GM10847 (cell line): ENCODE measurements around the gene TRIM44.

ENCODE experiments used
- POLR2A ChIP-seq: IDR thresholded peaks from 2 replicates; pipeline ENCODE4 v1.6.1; 2011; ENCODE audit not compliant: insufficient read length; ENCODE audit errors: extremely low read depth

The TRIM44 gene

DNA sequence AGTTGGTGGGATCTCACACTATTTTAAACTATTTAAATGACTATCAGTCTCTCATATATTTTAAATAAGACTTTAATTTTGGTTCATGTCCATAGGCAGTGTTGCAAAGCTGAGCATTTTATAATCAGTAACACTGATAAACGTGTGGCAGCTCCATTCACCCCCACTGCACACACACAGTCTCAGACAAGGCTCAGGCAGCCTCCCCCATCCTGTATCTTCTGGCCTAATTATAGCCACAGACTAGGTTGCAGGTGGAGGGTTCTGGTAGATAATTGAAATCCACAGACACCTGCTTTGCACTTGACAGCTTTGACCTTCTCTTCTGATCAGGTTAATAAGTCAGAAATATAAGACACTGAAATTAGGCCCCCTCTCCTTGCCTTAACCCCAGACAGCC lies 162.8 kb downstream of the TRIM44 start:
- TF ChIP-seq POLR2A = no peak

DNA sequence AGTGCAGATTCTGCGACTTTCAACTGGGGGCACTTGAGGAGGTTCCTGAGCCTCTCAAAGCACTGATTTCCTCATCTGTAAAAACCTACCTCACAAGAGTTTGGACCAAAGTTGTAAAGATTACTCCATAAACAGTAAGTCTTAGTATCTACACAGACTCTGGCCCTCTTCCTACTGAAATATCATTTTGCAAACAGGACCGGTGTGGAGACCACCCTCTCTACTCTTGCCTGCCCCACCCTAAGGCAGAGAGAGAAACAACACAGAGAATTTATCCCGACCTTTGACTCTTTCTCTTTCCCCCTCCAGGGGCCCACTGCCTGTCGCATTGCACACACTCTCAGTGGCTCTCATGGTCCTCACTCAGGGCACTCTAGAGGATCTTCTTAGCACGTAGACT lies 163.4 kb downstream of the TRIM44 start:
- TF ChIP-seq POLR2A = no peak

DNA sequence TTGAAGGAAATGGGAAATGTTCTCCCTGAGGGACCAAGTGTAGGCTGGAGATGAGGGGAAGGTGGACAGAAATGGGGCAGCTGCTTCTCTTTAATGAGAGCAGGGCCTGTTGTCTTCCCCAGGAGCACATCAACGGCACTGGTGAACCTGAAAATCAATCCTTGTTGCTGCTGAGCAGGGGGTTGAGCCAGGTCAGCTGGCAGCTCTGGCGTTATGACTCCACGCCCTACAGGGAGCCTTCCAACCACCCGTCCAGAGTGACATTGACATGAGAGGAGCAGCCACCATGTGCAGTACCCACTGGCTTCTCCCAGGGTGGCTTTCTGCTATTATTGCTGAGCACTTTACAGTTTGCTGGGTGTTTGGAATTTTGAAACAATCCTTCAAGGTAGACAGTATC lies 164.4 kb downstream of the TRIM44 start:
- no peak for TF ChIP-seq POLR2A

DNA sequence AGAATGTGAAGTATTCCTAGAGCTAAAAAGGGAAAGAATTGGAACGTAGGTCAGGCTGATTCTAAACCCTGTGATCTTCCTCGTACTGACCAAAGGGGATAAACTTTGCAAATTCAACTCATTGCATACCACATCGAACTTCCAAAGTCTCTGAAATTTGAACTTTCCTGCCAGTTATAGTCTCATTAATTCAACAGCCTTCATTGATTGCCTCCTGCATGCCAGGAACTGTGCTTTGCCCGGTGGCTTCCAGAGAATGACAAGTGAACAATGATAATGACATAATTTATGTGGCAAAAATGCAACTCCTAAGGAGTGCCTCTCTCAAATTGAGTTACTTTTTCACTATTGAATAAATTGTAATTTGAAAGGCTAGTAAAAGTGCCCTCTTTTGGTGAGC lies 173.6 kb downstream of the TRIM44 start:
- TF ChIP-seq POLR2A = no peak

DNA sequence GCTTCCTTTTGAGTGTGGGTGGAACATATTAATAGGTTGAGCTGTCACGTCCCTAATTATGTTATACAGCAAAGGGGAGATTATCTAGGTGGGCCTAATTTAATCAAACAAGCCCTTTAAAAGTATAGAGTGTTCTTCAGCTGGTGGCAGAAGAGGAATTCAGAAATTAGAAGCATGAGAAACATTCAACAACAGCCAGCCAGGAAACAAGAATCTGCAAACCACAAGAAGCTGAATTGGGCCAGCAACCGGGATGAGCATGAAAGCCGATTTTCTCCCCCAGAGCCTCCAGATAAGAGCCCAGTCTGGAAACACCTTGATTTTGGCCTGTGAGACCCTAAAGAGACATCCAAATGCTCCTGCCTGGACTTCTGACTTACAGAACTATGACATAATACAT lies 175.5 kb downstream of the TRIM44 start:
- no peak for TF ChIP-seq POLR2A

DNA sequence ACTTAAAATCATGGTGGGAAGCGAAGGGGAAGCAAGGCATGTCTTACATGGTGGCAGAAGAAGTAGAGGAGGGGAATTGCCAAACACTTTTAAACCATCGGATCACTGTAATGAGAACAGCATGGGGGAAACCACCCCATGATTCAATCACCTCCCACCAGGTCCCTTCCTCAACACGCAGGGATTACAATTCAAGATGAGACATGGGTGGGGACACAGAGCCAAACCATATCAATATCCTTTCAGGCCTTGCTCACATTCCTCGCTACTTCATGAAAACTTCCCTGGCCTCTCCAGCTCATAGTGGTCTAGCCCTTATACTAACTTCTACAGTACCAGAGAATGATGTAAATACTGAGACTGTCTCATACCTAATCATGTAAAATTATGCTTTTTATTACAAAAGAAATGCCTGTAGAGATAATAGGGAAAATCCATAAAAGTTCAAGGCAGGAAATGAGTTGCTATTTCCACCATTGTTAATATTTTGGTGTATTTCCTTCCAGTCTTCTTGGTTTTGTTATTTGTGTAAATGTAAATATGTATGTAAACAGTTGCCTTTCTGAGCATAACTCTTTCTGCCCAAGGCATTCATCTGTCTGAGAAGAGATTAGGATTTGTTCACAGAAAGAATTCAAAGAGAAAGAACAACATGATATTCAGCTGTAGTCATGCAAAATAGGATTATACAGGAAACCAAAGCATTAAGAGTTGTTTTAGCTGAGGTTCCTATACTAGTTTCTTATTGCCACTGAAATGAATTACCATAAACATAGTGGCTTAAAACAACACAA lies 177.0 kb downstream of the TRIM44 start:
- no peak for TF ChIP-seq POLR2A

DNA sequence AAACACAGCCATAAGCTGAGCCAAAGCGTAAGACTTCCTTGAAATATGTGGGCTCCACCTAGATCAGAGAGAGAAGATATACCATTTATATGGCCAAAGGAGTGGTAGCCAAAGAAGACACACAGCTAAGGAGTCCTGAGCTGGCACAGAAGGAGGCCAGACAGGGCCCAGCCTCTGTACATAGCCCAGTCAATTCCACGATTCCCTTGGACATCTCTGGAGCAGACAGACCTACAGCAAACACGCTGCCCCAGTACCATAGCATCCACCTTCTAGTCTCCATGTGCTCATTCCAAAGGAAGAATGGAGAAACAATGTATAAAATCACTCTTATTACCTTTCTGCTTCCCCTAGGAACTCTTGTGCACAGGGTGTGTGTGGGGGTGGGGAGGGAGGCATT lies 179.2 kb downstream of the TRIM44 start:
- TF ChIP-seq POLR2A = no peak

DNA sequence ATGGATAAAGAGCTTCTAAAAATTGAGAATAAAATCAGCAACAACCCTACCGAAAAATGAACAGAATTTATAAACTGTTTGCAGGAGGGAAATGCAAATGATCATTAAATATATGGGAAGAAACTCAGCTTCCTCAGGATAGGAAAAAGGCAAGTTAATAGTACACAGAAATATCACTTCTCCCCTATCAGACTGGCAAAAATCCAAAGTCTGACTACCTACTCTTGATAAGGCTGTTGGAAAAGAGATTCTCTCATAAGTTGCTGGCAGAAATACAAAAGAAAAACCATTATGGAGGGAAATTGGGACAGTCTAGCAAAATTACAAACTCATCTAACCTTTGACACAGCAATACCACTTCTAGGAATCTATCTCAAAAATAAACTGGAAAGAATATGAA lies 180.4 kb downstream of the TRIM44 start:
- TF ChIP-seq POLR2A = no peak

DNA sequence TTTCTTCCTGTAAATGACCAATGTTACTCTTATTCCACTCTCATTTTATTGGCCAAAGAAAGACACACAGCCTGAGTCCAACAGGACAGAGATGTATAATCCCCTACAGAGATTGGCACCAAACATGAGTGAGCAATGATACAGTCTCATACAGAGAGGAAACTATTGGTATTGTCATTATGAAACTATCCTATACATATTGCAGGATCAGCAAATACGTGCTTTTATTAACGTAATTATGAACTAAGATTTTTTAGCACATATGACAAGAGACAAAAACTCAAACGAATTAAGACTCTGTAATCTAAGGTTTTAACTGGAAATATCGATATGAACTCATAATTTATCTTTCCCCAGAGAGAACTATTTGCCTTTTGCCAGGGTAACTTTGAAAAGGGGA lies 182.0 kb downstream of the TRIM44 start:
- TF ChIP-seq POLR2A = no peak

DNA sequence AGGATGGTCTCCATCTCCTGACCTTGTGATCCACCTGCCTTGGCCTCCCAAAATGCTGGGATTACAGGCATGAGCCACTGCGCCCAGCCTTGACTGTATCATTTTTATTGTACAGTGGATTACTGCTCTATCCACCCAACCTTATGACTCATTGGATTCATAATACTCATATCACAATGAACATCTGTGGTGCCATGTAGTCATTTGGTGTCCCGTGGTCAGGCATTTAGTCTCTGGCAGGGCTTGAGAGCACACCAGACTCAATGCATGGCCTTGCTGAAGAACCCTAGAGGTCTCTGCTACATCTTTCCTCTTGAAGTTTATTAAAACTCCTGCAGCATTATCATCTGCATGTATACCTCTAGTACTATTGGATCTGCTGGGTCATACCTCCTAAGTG lies 183.3 kb downstream of the TRIM44 start:
- TF ChIP-seq POLR2A = no peak

DNA sequence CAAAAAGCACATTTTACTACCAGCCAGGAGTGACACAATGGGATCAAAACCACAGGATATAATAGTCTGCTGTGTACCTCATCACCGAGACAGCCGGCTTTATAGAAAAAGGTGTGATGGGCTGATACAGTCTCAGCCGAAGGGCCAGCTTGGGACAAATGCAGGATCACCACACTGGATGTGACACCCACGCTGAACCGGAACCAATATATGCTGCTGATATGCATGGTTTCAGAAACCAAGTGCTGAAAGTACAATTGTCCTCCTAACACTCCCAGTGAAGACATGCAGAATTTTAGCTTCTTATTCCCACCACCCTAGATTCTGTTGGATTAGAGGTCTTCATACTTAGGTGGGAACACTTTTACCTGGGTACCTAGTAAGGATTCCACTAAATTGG lies 184.3 kb downstream of the TRIM44 start:
- no peak for TF ChIP-seq POLR2A

DNA sequence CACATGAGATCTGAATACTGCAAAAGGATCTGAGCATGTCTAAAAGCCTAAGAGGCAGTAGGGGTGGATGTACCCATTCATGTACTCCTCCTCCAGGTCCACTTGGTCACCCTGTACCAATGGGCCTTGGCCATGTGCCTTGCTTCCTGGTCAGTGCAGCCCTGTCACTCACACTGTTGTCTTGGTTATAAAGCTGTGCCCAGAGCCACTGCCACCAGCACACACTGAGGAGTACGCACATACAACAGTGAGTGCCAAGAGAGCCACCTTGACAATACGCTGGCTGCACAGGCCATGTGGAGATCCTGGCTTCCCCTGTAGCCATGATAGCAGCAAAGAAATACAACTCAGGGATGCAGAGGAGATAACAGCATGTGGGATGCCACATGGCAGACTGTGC lies 184.9 kb downstream of the TRIM44 start:
- no peak for TF ChIP-seq POLR2A

DNA sequence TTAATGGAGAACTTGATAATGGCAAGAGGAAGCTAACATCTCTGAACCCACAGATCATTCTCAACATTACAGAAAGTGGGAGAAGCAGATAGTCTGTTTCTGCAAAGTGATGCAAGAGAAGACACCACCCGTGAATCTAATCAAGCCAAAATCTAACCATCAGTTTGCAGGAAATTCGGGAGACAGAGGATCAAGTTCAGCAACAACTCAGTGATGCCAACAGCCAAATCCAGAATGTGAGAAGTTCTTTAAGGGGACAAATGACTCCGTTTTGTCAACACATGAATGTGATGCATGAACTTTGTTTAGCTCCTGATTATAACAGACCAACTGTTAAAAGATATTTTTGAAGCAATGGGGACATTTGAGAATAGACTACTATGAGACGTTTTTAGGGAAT lies 186.0 kb downstream of the TRIM44 start:
- no peak for TF ChIP-seq POLR2A

DNA sequence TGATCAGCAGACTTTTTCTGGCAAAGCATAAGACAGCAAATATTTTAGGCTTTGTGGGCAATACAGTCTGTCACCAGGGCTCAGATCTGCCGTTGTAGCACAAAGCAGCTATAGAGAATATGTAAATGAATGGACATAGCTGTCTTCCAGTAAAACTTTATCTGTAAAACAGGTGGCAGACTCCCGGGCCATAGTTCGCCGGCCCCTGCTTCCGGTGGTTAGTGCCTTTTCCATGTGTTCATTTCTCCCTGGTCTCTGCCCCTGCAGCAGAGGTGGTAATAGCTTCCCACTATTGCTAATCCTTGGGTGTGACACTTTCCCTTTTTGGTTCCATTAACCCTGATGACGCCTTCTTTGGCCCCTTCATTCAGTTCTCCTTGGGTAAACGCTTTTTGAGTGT lies 187.6 kb downstream of the TRIM44 start:
- no peak for TF ChIP-seq POLR2A

DNA sequence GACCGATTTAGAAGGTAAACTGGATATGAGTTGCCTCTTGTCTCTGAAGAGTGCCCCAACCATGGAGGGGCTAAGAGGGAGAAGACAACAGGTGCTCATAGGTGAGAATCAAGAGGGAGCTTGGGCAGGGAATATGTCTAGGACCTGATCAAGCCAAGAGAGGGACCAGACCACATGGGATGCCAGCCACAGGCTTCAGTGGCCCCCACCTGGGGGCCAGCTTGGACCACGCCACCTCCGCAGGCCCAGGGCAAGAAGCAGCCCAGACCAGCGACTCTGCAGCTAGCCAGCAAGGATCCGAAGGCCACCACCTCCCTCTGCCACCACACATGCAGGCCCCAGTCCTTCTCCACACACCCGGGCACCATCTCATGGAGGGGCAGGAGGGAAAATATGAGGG lies 188.8 kb downstream of the TRIM44 start:
- TF ChIP-seq POLR2A = no peak

DNA sequence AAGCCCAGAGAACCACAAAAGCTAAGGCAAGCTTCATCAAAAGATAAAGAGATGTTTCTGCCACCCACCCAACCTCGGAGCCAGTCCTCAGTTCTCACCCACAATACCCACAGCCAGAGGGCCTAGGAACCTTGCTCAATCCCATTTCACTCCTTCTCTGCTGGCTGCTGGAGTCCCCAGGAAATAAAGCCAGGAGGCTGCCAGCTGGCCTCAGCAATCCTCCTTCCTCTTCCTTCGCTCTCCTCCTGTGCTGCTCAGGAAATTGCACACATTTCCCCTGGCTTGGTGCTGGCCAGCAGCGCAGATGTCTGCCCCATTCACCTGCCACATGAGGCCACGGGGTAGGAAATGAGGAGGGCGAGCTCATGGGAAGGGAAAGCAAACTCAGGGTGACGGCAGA lies 189.5 kb downstream of the TRIM44 start:
- TF ChIP-seq POLR2A = no peak

DNA sequence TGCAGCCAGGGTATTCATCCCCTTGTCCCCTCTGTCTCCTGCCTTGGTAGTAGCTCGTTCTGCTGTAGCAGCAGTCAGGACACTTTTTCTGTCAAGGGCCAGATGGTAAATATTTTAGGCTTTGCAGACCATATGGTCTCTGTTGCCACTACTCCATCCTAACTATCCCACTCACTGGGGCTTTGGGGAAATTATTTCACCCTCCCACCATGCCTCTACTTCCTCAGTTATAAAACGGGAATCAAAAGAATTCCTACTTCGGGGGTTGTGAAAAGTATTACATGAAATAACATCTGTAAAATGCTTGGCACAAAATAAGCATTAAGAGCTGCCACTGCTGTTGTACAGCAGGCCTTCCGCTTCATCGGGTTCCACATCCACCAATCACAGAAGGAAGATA lies 191.4 kb downstream of the TRIM44 start:
- TF ChIP-seq POLR2A = no peak
